ENCODE data around the gene ANKMY1.

GRCh38 chr2:240593703-240594451 is 36.1 kb upstream of the ANKMY1 start:
- no peak for TF ChIP-seq ZBTB21 (tag by site-specific recombination; IDR thresholded peaks at IDR 0.05)
- TF ChIP-seq YY1 (tag by site-specific recombination; IDR thresholded peaks at IDR 0.05): no peak
- TF ChIP-seq REPIN1 (tag by site-specific recombination; IDR thresholded peaks at IDR 0.05; ENCODE audit: low read depth): no peak
- TF ChIP-seq ZNF518A (tag by site-specific recombination; conservative IDR thresholded peaks at IDR 0.05; ENCODE audit: low read depth): no peak

Data from HEK293 (cell line).